HG03135 (cell line): Measurements from ENCODE around the gene SUB1.
"Not testable (repeated sequence)": the region's sequence is repeated elsewhere in the genome, so short reads cannot be mapped to it uniquely, and the experiment has no call there.

Experiments
- ATAC-seq: cut with Tn5 transposase; IDR thresholded peaks from one replicate; pipeline ENCODE4 v1.9.1; 2021; ENCODE audit warnings: mild to moderate bottlenecking, moderate library complexity; ENCODE audit not compliant: unreplicated experiment

The SUB1 gene

GRCh38 chr5:32598997-32599549, 13.7 kb downstream of the SUB1 start:
- ATAC-seq = no peak

GRCh38 chr5:32600054-32600622, 14.8 kb downstream of the SUB1 start:
- no peak for ATAC-seq

GRCh38 chr5:32601623-32602295, 16.4 kb downstream of the SUB1 start:
- no peak for ATAC-seq

- no peak for ATAC-seq
These were observed 17.5 kb downstream of the SUB1 start for GRCh38 chr5:32602906-32603305.

- ATAC-seq = no peak
These were observed 19.7 kb downstream of the SUB1 start for GRCh38 chr5:32604800-32605765.

- no peak for ATAC-seq
These were observed 20.4 kb downstream of the SUB1 start for GRCh38 chr5:32605766-32606152.

GRCh38 chr5:32612134-32612888, 27.0 kb downstream of the SUB1 start:
- no peak for ATAC-seq

GRCh38 chr5:32613050-32613672, 27.8 kb downstream of the SUB1 start:
- peak; percentile 54 for ATAC-seq

- no peak for ATAC-seq
These were observed 29.9 kb downstream of the SUB1 start for GRCh38 chr5:32615236-32615635.

GRCh38 chr5:32618962-32619361, 33.6 kb downstream of the SUB1 start:
- no peak for ATAC-seq

GRCh38 chr5:32621256-32621655, 35.9 kb downstream of the SUB1 start:
- ATAC-seq = no peak

GRCh38 chr5:32625106-32625505, 39.7 kb downstream of the SUB1 start:
- no peak for ATAC-seq

- no peak for ATAC-seq
These were observed 40.2 kb downstream of the SUB1 start for GRCh38 chr5:32625547-32625946.

GRCh38 chr5:32627219-32627870, 42.0 kb downstream of the SUB1 start:
- ATAC-seq = no peak

GRCh38 chr5:32628049-32628844, 42.9 kb downstream of the SUB1 start:
- no peak for ATAC-seq

- ATAC-seq = no peak
These were observed 45.6 kb downstream of the SUB1 start for GRCh38 chr5:32630867-32631491.

- ATAC-seq = not testable (repeated sequence)
These were observed 47.7 kb downstream of the SUB1 start for GRCh38 chr5:32633017-32633416.

- no peak for ATAC-seq
These were observed 53.0 kb downstream of the SUB1 start for GRCh38 chr5:32638309-32638708.
